Measurements from ENCODE around the gene SLC6A6. TPM values are rescaled to one million over a fixed set of nuclear protein-coding genes. Genes with fewer than 3 reads are reported as not detected.

Gene SLC6A6
- total RNA-seq, 1 donor from 2014 or later: 46.3 TPM

GRCh38 chr3:14360123-14360881 is 42.1 kb upstream of the SLC6A6 start:
- no peaks in the 10 kb centered on the region for H3K36me3 Mint-ChIP-seq (ENCODE audit: low read depth, unreplicated experiment)

GRCh38 chr3:14361068-14361677 is 41.2 kb upstream of the SLC6A6 start:
- Mint-ChIP-seq H3K9me3 (ENCODE audit: unreplicated experiment) (no peaks in the 10 kb centered on the region), H3K36me3 (ENCODE audit: low read depth, unreplicated experiment) (no peaks in the 10 kb centered on the region)

More at GRCh38 chr3:14360123-14360881, 42.1 kb upstream of the SLC6A6 start:
- TF ChIP-seq CTCF (IDR thresholded peaks at IDR 0.05; ENCODE audit: unreplicated experiment): no peak
- no peak overlapping the region for H3K27ac Mint-ChIP-seq (ENCODE audit: unreplicated experiment)
- no peaks in the 10 kb centered on the region for H3K9me3 Mint-ChIP-seq (ENCODE audit: unreplicated experiment)
- peaks cover 6% of the 10 kb centered on the region for H3K27me3 Mint-ChIP-seq (ENCODE audit: unreplicated experiment)
- no peak for DNase-seq (ENCODE audit: low spot score)
- peaks cover 2% of the 10 kb centered on the region for H3K4me1 Mint-ChIP-seq (ENCODE audit: unreplicated experiment)
- no peak overlapping the region for H3K4me3 Mint-ChIP-seq (ENCODE audit: unreplicated experiment)

GRCh38 chr3:14362890-14363289 is 39.5 kb upstream of the SLC6A6 start:
- H3K36me3 Mint-ChIP-seq (ENCODE audit: low read depth, unreplicated experiment): no peaks in the 10 kb centered on the region
- no peak overlapping the region for H3K27ac Mint-ChIP-seq (ENCODE audit: unreplicated experiment)
- TF ChIP-seq CTCF (IDR thresholded peaks at IDR 0.05; ENCODE audit: unreplicated experiment): no peak
- peaks cover 13% of the 10 kb centered on the region for H3K27me3 Mint-ChIP-seq (ENCODE audit: unreplicated experiment)
- no peak overlapping the region for H3K4me3 Mint-ChIP-seq (ENCODE audit: unreplicated experiment)
- no peaks in the 10 kb centered on the region for H3K9me3 Mint-ChIP-seq (ENCODE audit: unreplicated experiment)
- H3K4me1 Mint-ChIP-seq (ENCODE audit: unreplicated experiment): peaks cover 2% of the 10 kb centered on the region
- no peak for DNase-seq (ENCODE audit: low spot score)

More at GRCh38 chr3:14361068-14361677, 41.2 kb upstream of the SLC6A6 start:
- DNase-seq (ENCODE audit: low spot score): no peak
- H3K27me3 Mint-ChIP-seq (ENCODE audit: unreplicated experiment): peaks cover 9% of the 10 kb centered on the region
- peak overlapping the region; percentile 41 for H3K27ac Mint-ChIP-seq (ENCODE audit: unreplicated experiment)
- no peak for TF ChIP-seq CTCF (IDR thresholded peaks at IDR 0.05; ENCODE audit: unreplicated experiment)
- peaks cover 2% of the 10 kb centered on the region for H3K4me1 Mint-ChIP-seq (ENCODE audit: unreplicated experiment)
- no peak overlapping the region for H3K4me3 Mint-ChIP-seq (ENCODE audit: unreplicated experiment)

- H3K27ac Mint-ChIP-seq (ENCODE audit: unreplicated experiment): no peak overlapping the region
- H3K27me3 Mint-ChIP-seq (ENCODE audit: unreplicated experiment): peaks cover 13% of the 10 kb centered on the region
- no peaks in the 10 kb centered on the region for H3K9me3 Mint-ChIP-seq (ENCODE audit: unreplicated experiment)
- no peak overlapping the region for H3K4me3 Mint-ChIP-seq (ENCODE audit: unreplicated experiment)
- no peaks in the 10 kb centered on the region for H3K36me3 Mint-ChIP-seq (ENCODE audit: low read depth, unreplicated experiment)
- no peak for DNase-seq (ENCODE audit: low spot score)
- TF ChIP-seq CTCF (IDR thresholded peaks at IDR 0.05; ENCODE audit: unreplicated experiment): no peak
- H3K4me1 Mint-ChIP-seq (ENCODE audit: unreplicated experiment): peaks cover 2% of the 10 kb centered on the region
Observed at GRCh38 chr3:14363379-14363778, 39.0 kb upstream of the SLC6A6 start.

- Mint-ChIP-seq H3K9me3 (ENCODE audit: unreplicated experiment) (no peaks in the 10 kb centered on the region), H3K4me3 (ENCODE audit: unreplicated experiment) (no peak overlapping the region), H3K4me1 (ENCODE audit: unreplicated experiment) (peaks cover 2% of the 10 kb centered on the region), H3K36me3 (ENCODE audit: low read depth, unreplicated experiment) (no peaks in the 10 kb centered on the region), H3K27me3 (ENCODE audit: unreplicated experiment) (peaks cover 10% of the 10 kb centered on the region), H3K27ac (ENCODE audit: unreplicated experiment) (no peak overlapping the region)
- no peak for TF ChIP-seq CTCF (IDR thresholded peaks at IDR 0.05; ENCODE audit: unreplicated experiment)
- no peak for DNase-seq (ENCODE audit: low spot score)
Observed at GRCh38 chr3:14363991-14364390, 38.4 kb upstream of the SLC6A6 start.
